ENCODE measurements around the gene HDAC10.

HDAC10 gene

GRCh38 chr22:50269573-50269969, 18.5 kb upstream of the HDAC10 start:
- DNase-seq: no peak

GRCh38 chr22:50268655-50269113, 17.6 kb upstream of the HDAC10 start:
- DNase-seq: no peak

GRCh38 chr22:50267591-50268390, 16.7 kb upstream of the HDAC10 start:
- DNase-seq: no peak

GRCh38 chr22:50266994-50267393, 15.9 kb upstream of the HDAC10 start:
- no peak for DNase-seq

GRCh38 chr22:50264946-50265669, 14.0 kb upstream of the HDAC10 start:
- no peak for DNase-seq

GRCh38 chr22:50264104-50264745, 13.2 kb upstream of the HDAC10 start:
- no peak for DNase-seq

GRCh38 chr22:50262973-50263617, 12.0 kb upstream of the HDAC10 start:
- DNase-seq: no peak

GRCh38 chr22:50262460-50262911, 11.4 kb upstream of the HDAC10 start:
- DNase-seq: no peak

- peak; percentile 47 to 68 for DNase-seq
Measured at GRCh38 chr22:50261615-50262459, 10.8 kb upstream of the HDAC10 start, which contains the start of gene MAPK12. Gene MAPK12 (minus strand): TSS chr22:50261683. CDS start chr22:50261509, 174 bp downstream.

GRCh38 chr22:50260801-50261614, 9.9 kb upstream of the HDAC10 start:
- DNase-seq: peak in 1 of 2 experiments; percentile 52

- no peak for DNase-seq
Measured at GRCh38 chr22:50260434-50260800, 9.4 kb upstream of the HDAC10 start.

- no peak for DNase-seq
Measured at GRCh38 chr22:50259302-50259701, 8.2 kb upstream of the HDAC10 start.

- no peak for DNase-seq
Measured at GRCh38 chr22:50258361-50259292, 7.6 kb upstream of the HDAC10 start.

GRCh38 chr22:50257451-50258360, 6.6 kb upstream of the HDAC10 start:
- DNase-seq: no peak

GRCh38 chr22:50257041-50257440, 6.0 kb upstream of the HDAC10 start:
- no peak for DNase-seq

- DNase-seq: no peak
Measured at GRCh38 chr22:50256258-50256862, 5.3 kb upstream of the HDAC10 start.

GRCh38 chr22:50255607-50256006, 4.5 kb upstream of the HDAC10 start:
- no peak for DNase-seq

GRCh38 chr22:50255099-50255498, 4.0 kb upstream of the HDAC10 start:
- DNase-seq: no peak
